IPS-11a (cell line): ENCODE measurements around the gene TRIM40.

Experiments
- H3K4me3 ChIP-seq: one replicate; pipeline ENCODE4 v1.5.1; 2013; ENCODE audit warnings: low read depth, low read length, control low read depth

Gene TRIM40

GRCh38 chr6:30147096-30147495, 11.2 kb downstream of the TRIM40 start:
- no peak overlapping the region for H3K4me3 ChIP-seq

GRCh38 chr6:30149234-30149633, 13.3 kb downstream of the TRIM40 start:
- H3K4me3 ChIP-seq, result no peak overlapping the region

- H3K4me3 ChIP-seq, result no peak overlapping the region
Observed at GRCh38 chr6:30149858-30150550, 14.1 kb downstream of the TRIM40 start.

GRCh38 chr6:30150671-30151395, 14.9 kb downstream of the TRIM40 start:
- H3K4me3 ChIP-seq, result no peak overlapping the region

- no peak overlapping the region for H3K4me3 ChIP-seq
Observed at GRCh38 chr6:30151580-30151979, 15.6 kb downstream of the TRIM40 start.

- no peak overlapping the region for H3K4me3 ChIP-seq
Observed at GRCh38 chr6:30152016-30152673, 16.2 kb downstream of the TRIM40 start.

- H3K4me3 ChIP-seq, result no peak overlapping the region
Observed at GRCh38 chr6:30152910-30153610, 17.1 kb downstream of the TRIM40 start.

GRCh38 chr6:30154061-30154460, 18.1 kb downstream of the TRIM40 start:
- H3K4me3 ChIP-seq, result no peak overlapping the region

GRCh38 chr6:30154709-30155519, 19.0 kb downstream of the TRIM40 start:
- H3K4me3 ChIP-seq, result no peak overlapping the region

- no peak overlapping the region for H3K4me3 ChIP-seq
Observed at GRCh38 chr6:30155520-30156261, 19.8 kb downstream of the TRIM40 start.

GRCh38 chr6:30156262-30156599, 20.3 kb downstream of the TRIM40 start:
- H3K4me3 ChIP-seq, result no peak overlapping the region

GRCh38 chr6:30156774-30157173, 20.8 kb downstream of the TRIM40 start:
- no peak overlapping the region for H3K4me3 ChIP-seq

GRCh38 chr6:30157581-30157980, 21.6 kb downstream of the TRIM40 start:
- H3K4me3 ChIP-seq, result no peak overlapping the region

GRCh38 chr6:30157999-30158398, 22.1 kb downstream of the TRIM40 start:
- no peak overlapping the region for H3K4me3 ChIP-seq

- H3K4me3 ChIP-seq, result no peak overlapping the region
Observed at GRCh38 chr6:30158475-30159040, 22.6 kb downstream of the TRIM40 start.

- H3K4me3 ChIP-seq, result no peak overlapping the region
Observed at GRCh38 chr6:30160008-30160784, 24.3 kb downstream of the TRIM40 start.

GRCh38 chr6:30160785-30161531, 25.0 kb downstream of the TRIM40 start, which contains the start of gene TRIM10:
Gene TRIM10, minus strand, starts transcription at chr6:30161211. Its CDS starts 353 bp downstream, at chr6:30160858.
- no peak within 1 kb of the TSS for H3K4me3 ChIP-seq
